ENCODE results near the gene HLA-DQB1. TPM values are rescaled to one million over a fixed set of nuclear protein-coding genes. Genes with fewer than 3 reads are reported as not detected.

HLA-DQB1 gene
- total RNA-seq, 4 donors from 2014 or later: 1.6 to 9.4 (median 3.7) TPM

DNA sequence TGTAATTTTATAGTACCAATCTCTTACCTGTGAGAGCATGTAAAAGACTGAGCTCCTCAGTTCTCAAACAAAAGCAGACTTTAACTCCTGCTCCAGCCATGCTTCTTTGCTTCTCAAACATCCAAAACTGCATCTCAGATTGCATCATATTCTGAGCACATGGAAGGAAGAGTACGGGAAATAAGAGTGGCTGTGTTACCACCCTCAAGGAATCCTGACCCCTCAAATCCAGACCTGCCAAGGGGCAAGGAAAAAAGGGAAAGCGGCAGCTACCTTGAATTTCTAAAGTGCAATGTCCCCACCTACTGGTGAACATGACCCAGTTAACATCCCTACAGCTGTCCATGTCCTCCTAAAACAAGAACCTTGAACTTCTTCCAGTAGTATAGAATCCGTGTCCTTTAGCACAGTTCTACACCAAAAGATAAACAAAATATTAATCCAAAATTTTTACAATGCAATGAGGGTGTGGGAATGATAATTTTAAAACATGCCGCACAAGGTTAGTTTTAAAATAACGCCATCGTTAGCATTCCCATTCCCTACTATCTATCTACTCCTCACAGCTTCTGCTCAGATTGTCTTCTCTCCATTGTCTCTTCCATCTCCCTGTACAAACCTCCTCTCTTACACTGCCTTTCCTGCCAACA is 34.1 kb upstream of the HLA-DQB1 start:
- Histone ChIP-seq H3K36me3 (no peaks in the 10 kb centered on the region), H3K27me3 (peaks cover 44% of the 10 kb centered on the region), H3K4me1 (peaks cover 5% of the 10 kb centered on the region), H3K9me3 (no peaks in the 10 kb centered on the region), H3K4me3 (no peak overlapping the region), H3K27ac (no peak overlapping the region)
- no peak for DNase-seq (ENCODE audit: low spot score in 2 of 2)
- TF ChIP-seq POLR2A (IDR thresholded peaks at IDR 0.05) (no peak), EP300 (IDR thresholded peaks at IDR 0.05) (no peak), POLR2AphosphoS5 (IDR thresholded peaks at IDR 0.05) (no peak)
- TF ChIP-seq, protein P1, sequence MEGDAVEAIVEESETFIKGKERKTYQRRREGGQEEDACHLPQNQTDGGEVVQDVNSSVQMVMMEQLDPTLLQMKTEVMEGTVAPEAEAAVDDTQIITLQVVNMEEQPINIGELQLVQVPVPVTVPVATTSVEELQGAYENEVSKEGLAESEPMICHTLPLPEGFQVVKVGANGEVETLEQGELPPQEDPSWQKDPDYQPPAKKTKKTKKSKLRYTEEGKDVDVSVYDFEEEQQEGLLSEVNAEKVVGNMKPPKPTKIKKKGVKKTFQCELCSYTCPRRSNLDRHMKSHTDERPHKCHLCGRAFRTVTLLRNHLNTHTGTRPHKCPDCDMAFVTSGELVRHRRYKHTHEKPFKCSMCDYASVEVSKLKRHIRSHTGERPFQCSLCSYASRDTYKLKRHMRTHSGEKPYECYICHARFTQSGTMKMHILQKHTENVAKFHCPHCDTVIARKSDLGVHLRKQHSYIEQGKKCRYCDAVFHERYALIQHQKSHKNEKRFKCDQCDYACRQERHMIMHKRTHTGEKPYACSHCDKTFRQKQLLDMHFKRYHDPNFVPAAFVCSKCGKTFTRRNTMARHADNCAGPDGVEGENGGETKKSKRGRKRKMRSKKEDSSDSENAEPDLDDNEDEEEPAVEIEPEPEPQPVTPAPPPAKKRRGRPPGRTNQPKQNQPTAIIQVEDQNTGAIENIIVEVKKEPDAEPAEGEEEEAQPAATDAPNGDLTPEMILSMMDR (IDR thresholded peaks at IDR 0.05): peak; percentile 47 to 62
- 20% methylated on average over 6 of the region's 6 CpGs for WGBS

DNA sequence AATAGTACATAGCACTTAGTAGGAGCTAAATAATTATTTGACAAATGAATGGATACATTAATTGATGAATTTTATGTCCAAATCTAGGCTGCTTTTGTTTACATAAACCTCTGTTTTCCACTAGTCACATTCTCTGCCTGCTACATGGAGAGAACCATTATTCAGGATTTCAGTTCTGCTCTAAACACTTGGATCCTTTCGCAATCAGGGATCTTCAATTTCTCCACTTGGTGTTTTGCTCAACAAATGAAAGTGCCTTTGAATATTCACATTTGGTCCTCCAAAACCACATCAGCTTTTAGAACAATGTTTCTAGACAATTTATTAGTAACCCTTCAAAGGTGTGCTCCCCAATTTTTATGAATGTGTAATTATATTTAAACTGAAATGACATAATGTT is 30.6 kb upstream of the HLA-DQB1 start:
- WGBS: 93% methylated on average over 1 of the region's 1 CpG
- H3K27me3 ChIP-seq: peaks cover 49% of the 10 kb centered on the region
- TF ChIP-seq, protein P1 (IDR thresholded peaks at IDR 0.05): no peak
- TF ChIP-seq POLR2AphosphoS5 (IDR thresholded peaks at IDR 0.05) (no peak), EP300 (IDR thresholded peaks at IDR 0.05) (no peak), POLR2A (IDR thresholded peaks at IDR 0.05) (no peak)
- no peak overlapping the region for H3K27ac ChIP-seq
- no peak overlapping the region for H3K4me3 ChIP-seq
- peaks cover 5% of the 10 kb centered on the region for H3K4me1 ChIP-seq
- no peaks in the 10 kb centered on the region for H3K36me3 ChIP-seq
- no peak for DNase-seq (ENCODE audit: low spot score in 2 of 2)
- no peaks in the 10 kb centered on the region for H3K9me3 ChIP-seq

DNA sequence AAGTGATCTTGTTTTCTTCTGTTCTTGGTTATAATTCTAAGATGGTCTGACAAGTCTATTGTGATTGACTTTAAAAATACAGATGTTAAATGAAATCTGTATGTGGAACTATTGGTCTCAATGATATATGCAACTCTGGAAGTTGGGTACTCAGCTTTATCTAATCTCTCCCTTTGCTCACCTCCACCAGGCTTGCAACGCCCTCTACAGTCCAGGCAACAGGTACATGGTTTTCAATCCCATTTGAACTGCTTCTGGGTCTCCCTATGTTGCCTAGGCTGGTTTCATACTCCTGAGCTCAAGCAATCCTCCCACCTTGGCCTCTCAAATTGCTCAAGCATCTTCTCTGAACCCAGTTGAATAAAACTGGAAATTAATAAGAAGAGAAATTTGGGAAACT is 25.6 kb upstream of the HLA-DQB1 start:
- H3K4me3 ChIP-seq: no peak overlapping the region
- TF ChIP-seq POLR2A (IDR thresholded peaks at IDR 0.05): no peak
- TF ChIP-seq, protein P1 (IDR thresholded peaks at IDR 0.05): peak in 1 of 2 donors; percentile 30
- 0% methylated on average over 1 of the region's 1 CpG for WGBS
- peaks cover 27% of the 10 kb centered on the region for H3K27me3 ChIP-seq
- no peaks in the 10 kb centered on the region for H3K4me1 ChIP-seq
- DNase-seq (ENCODE audit: low spot score in 2 of 2): no peak
- H3K27ac ChIP-seq: no peak overlapping the region
- no peaks in the 10 kb centered on the region for H3K36me3 ChIP-seq
- H3K9me3 ChIP-seq: no peaks in the 10 kb centered on the region

DNA sequence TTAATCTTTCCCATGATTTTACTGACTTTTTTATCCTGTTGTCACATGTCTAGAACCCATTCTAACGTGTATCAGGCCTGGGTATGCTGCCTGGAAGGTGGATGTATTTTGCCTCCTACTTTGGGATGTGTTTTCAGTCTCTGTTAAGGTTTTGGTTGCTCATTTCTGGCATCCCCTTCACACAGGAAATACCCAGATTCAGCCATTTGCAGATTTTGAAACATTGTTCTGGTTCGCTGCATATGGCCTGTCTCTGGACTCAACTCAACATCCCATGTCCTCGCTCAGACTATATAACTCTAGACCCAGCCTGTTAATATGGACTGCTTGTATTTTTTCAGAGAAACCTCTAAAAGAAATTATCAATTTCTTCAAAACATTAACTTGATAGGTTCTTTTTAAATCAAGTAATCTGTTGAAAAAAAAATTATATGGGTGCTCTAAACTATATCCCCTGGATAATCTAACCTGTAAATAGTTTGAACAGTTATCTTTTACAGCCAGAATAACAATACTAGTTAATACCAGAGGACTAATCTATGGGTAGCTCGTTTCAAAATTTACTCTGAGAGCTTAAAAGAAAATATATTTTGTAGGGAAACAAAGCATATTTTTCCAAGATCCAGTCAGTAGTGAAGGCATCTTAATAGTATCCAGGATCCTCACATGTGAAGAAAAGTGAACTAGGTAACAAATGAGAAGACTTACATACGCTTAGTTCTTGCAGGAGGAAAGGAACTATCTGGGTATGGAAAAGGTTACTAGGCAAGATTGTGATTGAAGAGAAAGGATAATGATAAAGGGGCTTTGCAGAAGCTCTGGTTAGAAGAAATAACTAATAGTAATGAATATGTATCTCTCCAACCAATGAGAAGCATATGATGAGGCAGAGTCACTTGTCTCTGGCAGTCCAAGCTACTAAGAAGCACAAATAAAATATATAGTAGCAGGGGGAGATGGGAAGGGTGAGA is 23.4 kb upstream of the HLA-DQB1 start:
- DNase-seq (ENCODE audit: low spot score in 2 of 2): no peak
- Histone ChIP-seq H3K27me3 (peaks cover 15% of the 10 kb centered on the region), H3K36me3 (no peaks in the 10 kb centered on the region), H3K9me3 (no peaks in the 10 kb centered on the region), H3K4me3 (no peak overlapping the region), H3K27ac (no peak overlapping the region), H3K4me1 (no peaks in the 10 kb centered on the region)
- TF ChIP-seq, protein P1 (IDR thresholded peaks at IDR 0.05): no peak
- no peak for TF ChIP-seq EP300 (IDR thresholded peaks at IDR 0.05)
- no peak for TF ChIP-seq POLR2AphosphoS5 (IDR thresholded peaks at IDR 0.05)
- no peak for TF ChIP-seq POLR2A (IDR thresholded peaks at IDR 0.05)
- WGBS: 57% methylated on average over 5 of the region's 5 CpGs

DNA sequence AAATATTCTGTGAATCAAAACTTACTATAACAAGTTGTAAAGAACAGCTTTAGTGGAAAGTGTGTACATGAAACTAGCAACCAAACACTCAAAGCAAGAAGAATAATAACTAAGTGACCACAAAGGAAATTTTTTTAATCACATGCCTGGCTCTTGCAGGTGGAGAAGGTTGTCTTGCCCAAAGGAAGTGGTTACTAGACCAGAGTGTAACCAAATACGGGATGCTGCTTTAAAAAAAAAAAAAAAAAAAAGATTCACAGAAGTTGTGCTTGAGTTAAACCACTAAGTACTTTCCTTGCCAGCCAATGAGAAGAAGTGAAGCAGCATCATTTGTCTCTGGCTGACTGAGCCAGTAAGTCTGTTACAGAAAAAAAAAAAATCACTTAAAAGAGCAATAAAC is 19.1 kb upstream of the HLA-DQB1 start:
- no peak for DNase-seq (ENCODE audit: low spot score in 2 of 2)
- TF ChIP-seq EP300 (IDR thresholded peaks at IDR 0.05): no peak
- TF ChIP-seq POLR2AphosphoS5 (IDR thresholded peaks at IDR 0.05): no peak
- TF ChIP-seq POLR2A (IDR thresholded peaks at IDR 0.05): no peak
- TF ChIP-seq, protein P1 (IDR thresholded peaks at IDR 0.05): no peak
- H3K27me3 ChIP-seq: peaks cover 6% of the 10 kb centered on the region
- H3K27ac ChIP-seq: no peak overlapping the region
- 6% methylated on average over 1 of the region's 1 CpG for WGBS
- no peak overlapping the region for H3K4me3 ChIP-seq
- H3K36me3 ChIP-seq: no peaks in the 10 kb centered on the region
- no peaks in the 10 kb centered on the region for H3K9me3 ChIP-seq
- H3K4me1 ChIP-seq: no peaks in the 10 kb centered on the region
